HG03039 (cell line): ENCODE data around the gene SLC35F3.
"Not testable (repeated sequence)": the region's sequence is repeated elsewhere in the genome, so short reads cannot be mapped to it uniquely, and the experiment has no call there.

Experiments
- ATAC-seq: cut with Tn5 transposase; IDR thresholded peaks from one replicate; pipeline ENCODE4 v1.9.1; 2021; ENCODE audit warnings: mild to moderate bottlenecking, moderate library complexity; ENCODE audit not compliant: unreplicated experiment

Gene SLC35F3

GRCh38 chr1:234175363-234175762 lies 270.9 kb downstream of the SLC35F3 start:
- no peak for ATAC-seq

GRCh38 chr1:234176000-234176399 lies 271.5 kb downstream of the SLC35F3 start:
- no peak for ATAC-seq

- not testable (repeated sequence) for ATAC-seq
Measured at GRCh38 chr1:234176847-234177246, 272.4 kb downstream of the SLC35F3 start.

- ATAC-seq = no peak
Measured at GRCh38 chr1:234185438-234185837, 281.0 kb downstream of the SLC35F3 start.

GRCh38 chr1:234186037-234186688 lies 281.7 kb downstream of the SLC35F3 start:
- no peak for ATAC-seq

GRCh38 chr1:234188454-234188792 lies 283.9 kb downstream of the SLC35F3 start:
- ATAC-seq = no peak

- ATAC-seq = no peak
Measured at GRCh38 chr1:234197839-234198238, 293.4 kb downstream of the SLC35F3 start.

GRCh38 chr1:234199476-234200127 lies 295.1 kb downstream of the SLC35F3 start:
- no peak for ATAC-seq

GRCh38 chr1:234200566-234200965 lies 296.1 kb downstream of the SLC35F3 start:
- no peak for ATAC-seq

- ATAC-seq = no peak
Measured at GRCh38 chr1:234201600-234201999, 297.1 kb downstream of the SLC35F3 start.

GRCh38 chr1:234205966-234206365 lies 301.5 kb downstream of the SLC35F3 start:
- ATAC-seq = no peak

GRCh38 chr1:234206651-234207284 lies 302.3 kb downstream of the SLC35F3 start:
- ATAC-seq = no peak

GRCh38 chr1:234208351-234208750 lies 303.9 kb downstream of the SLC35F3 start:
- no peak for ATAC-seq

GRCh38 chr1:234208791-234209190 lies 304.3 kb downstream of the SLC35F3 start:
- no peak for ATAC-seq

- ATAC-seq = not testable (repeated sequence)
Measured at GRCh38 chr1:234210429-234210828, 306.0 kb downstream of the SLC35F3 start.

GRCh38 chr1:234211855-234212254 lies 307.4 kb downstream of the SLC35F3 start:
- ATAC-seq = not testable (repeated sequence)

GRCh38 chr1:234212764-234213657 lies 308.5 kb downstream of the SLC35F3 start:
- ATAC-seq = no peak

GRCh38 chr1:234213658-234214128 lies 309.2 kb downstream of the SLC35F3 start:
- ATAC-seq = no peak

GRCh38 chr1:234214129-234214910 lies 309.8 kb downstream of the SLC35F3 start:
- no peak for ATAC-seq
